Measurements from ENCODE around the gene SAMHD1. TPM values are rescaled to one million over a fixed set of nuclear protein-coding genes. Genes with fewer than 3 reads are reported as not detected.
"Not testable (repeated sequence)": the region's sequence is repeated elsewhere in the genome, so short reads cannot be mapped to it uniquely, and the experiment has no call there.

The SAMHD1 gene
- total RNA-seq, 1 donor, result 75.1 TPM

DNA sequence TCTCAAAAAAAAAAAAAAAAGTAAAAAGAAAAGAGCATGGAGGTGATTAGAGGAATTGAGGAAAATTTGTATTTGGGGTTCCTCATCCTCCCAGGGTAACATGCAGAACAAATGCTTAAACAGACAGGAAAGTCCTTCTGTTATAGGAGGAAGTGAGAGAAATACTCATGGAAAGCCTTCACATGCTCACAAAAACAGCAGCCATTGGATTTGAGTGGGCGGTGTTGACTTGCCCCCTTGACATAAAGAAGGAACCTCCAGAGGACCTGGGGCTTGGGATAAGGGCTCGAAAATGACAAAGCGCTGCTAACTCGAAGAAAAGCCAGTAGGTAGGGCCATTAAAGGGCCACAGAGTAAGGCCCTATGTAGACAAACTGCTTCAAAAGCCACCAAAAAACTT is 17.5 kb upstream of the SAMHD1 start:
- TF ChIP-seq, protein P1, sequence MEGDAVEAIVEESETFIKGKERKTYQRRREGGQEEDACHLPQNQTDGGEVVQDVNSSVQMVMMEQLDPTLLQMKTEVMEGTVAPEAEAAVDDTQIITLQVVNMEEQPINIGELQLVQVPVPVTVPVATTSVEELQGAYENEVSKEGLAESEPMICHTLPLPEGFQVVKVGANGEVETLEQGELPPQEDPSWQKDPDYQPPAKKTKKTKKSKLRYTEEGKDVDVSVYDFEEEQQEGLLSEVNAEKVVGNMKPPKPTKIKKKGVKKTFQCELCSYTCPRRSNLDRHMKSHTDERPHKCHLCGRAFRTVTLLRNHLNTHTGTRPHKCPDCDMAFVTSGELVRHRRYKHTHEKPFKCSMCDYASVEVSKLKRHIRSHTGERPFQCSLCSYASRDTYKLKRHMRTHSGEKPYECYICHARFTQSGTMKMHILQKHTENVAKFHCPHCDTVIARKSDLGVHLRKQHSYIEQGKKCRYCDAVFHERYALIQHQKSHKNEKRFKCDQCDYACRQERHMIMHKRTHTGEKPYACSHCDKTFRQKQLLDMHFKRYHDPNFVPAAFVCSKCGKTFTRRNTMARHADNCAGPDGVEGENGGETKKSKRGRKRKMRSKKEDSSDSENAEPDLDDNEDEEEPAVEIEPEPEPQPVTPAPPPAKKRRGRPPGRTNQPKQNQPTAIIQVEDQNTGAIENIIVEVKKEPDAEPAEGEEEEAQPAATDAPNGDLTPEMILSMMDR (IDR thresholded peaks at IDR 0.05; ENCODE audit: insufficient read depth, low read depth, low read length), result no peak
- no peak overlapping the region for H3K4me3 ChIP-seq (ENCODE audit: low read depth, low read length)
- no peak for DNase-seq (ENCODE audit: low read depth)

DNA sequence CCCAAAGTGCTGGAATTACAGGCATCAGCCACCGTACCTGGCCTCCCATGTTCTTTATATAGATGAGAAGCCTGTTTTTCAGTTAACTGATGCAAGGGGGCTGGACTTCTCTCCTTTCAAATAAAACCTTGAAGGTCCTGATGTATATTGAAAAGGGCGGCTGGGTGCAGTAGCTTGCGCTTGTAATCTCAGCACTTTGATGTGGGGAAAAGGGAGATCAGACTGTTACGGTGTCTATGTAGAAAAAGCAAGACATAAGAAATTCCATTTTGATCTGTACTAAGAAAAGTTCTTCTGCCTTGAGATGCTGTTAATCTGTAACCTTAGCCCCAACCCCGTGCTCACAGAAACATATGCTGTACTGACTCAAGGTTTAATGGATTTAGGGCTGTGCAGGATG is 16.1 kb upstream of the SAMHD1 start:
- no peak overlapping the region for H3K4me3 ChIP-seq (ENCODE audit: low read depth, low read length)
- TF ChIP-seq, protein P1 (IDR thresholded peaks at IDR 0.05; ENCODE audit: insufficient read depth, low read depth, low read length), result no peak

DNA sequence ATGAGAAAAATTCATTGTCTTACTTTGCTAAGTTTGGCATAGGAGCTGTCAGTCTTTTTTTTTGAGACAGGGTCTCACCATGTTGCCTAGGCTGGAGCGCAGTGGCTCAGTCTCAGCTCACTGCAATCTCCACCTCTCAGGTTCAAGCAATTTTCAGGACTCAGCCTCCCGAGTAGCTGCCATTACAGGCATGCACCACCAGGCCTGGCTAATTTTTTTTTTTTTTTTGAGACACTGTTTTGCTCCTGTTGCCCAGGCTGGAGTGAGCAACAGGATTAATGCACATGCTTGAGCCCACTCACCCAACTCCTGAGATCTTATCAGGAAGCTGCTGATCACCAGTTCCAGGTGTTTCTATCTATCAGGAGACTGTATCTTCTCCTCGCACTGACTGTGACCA is 15.5 kb upstream of the SAMHD1 start:
- TF ChIP-seq, protein P1 (IDR thresholded peaks at IDR 0.05; ENCODE audit: insufficient read depth, low read depth, low read length), result peak; percentile 8
- DNase-seq (ENCODE audit: low read depth); H3K4me3 ChIP-seq (ENCODE audit: low read depth, low read length): not testable (repeated sequence)

More for the DNA sequence above, 16.1 kb upstream of the SAMHD1 start:
- DNase-seq (ENCODE audit: low read depth), result no peak

- H3K4me3 ChIP-seq (ENCODE audit: low read depth, low read length); DNase-seq (ENCODE audit: low read depth): not testable (repeated sequence)
Observed at GRCh38 chr20:36962354-36962941, 10.9 kb upstream of the SAMHD1 start.

- no peak overlapping the region for H3K4me3 ChIP-seq (ENCODE audit: low read depth, low read length)
- peak; percentile 25 for DNase-seq (ENCODE audit: low read depth)
- TF ChIP-seq, protein P1 (IDR thresholded peaks at IDR 0.05; ENCODE audit: insufficient read depth, low read depth, low read length), result no peak
Observed at GRCh38 chr20:36959242-36959641, 7.7 kb upstream of the SAMHD1 start.

GRCh38 chr20:36957875-36958667 is 6.6 kb upstream of the SAMHD1 start:
- no peak for DNase-seq (ENCODE audit: low read depth)
- TF ChIP-seq, protein P1 (IDR thresholded peaks at IDR 0.05; ENCODE audit: insufficient read depth, low read depth, low read length), result no peak
- no peak overlapping the region for H3K4me3 ChIP-seq (ENCODE audit: low read depth, low read length)

DNA sequence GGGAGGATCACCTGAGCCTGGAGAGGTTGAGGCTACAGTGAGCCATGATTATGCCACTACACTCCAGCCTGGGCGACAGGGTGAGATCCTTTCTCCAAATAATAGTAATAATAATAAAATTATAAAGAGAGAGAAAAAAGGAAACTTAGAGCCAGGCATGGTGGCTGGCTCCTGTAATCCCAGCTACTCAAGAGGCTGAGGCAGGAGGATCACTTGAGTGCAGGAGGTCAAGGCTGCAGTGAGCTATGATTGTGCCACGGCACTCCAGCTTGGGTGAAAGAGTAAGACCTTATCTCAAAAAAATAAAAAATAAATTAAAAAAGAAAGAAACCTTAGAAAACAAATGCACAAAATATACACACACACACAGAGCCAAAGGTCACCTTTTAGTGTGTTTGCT is 5.2 kb upstream of the SAMHD1 start:
- H3K4me3 ChIP-seq (ENCODE audit: low read depth, low read length), result no peak overlapping the region
- TF ChIP-seq, protein P1 (IDR thresholded peaks at IDR 0.05; ENCODE audit: insufficient read depth, low read depth, low read length), result no peak

More for the DNA sequence above, 5.2 kb upstream of the SAMHD1 start:
- DNase-seq (ENCODE audit: low read depth), result no peak

All from fibroblast of villous mesenchyme (primary cell).